GM15510 (cell line): ENCODE results near the gene TAS2R9.

Source experiments
- POLR2A ChIP-seq: IDR thresholded peaks from 3 replicates; pipeline ENCODE4 v1.6.1; 2011; ENCODE audit warnings: borderline replicate concordance; ENCODE audit not compliant: insufficient read length; ENCODE audit errors: extremely low read depth

The TAS2R9 gene

GRCh38 chr12:10783252-10783651 lies 26.7 kb downstream of the TAS2R9 start:
- TF ChIP-seq POLR2A, result no peak

GRCh38 chr12:10779103-10779502 lies 30.9 kb downstream of the TAS2R9 start:
- no peak for TF ChIP-seq POLR2A

GRCh38 chr12:10771132-10771733 lies 38.7 kb downstream of the TAS2R9 start:
- no peak for TF ChIP-seq POLR2A

- no peak for TF ChIP-seq POLR2A
These were observed 50.3 kb downstream of the TAS2R9 start for GRCh38 chr12:10759657-10760056.
